H1 (cell line): ENCODE results near the gene CACNA1F. TPM values are rescaled to one million over a fixed set of nuclear protein-coding genes. Genes with fewer than 3 reads are reported as not detected.

Experiments used
- CEBPB ChIP-seq: IDR thresholded peaks from 2 replicates; pipeline ENCODE4 v1.6.1; 2012; ENCODE audit warnings: low read depth, low read length
- CHD1 ChIP-seq: IDR thresholded peaks from 2 replicates; pipeline ENCODE4 v1.6.1; 2012; ENCODE audit warnings: low read depth, low read length, improper control_type of control experiment
- CHD7 ChIP-seq: fragments of 300-600 bp; sonication (generic); IDR thresholded peaks from 2 replicates; pipeline ENCODE4 v1.7.1; 2012; ENCODE audit warnings: low read length, moderate library complexity, mild to moderate bottlenecking, inconsistent platforms; ENCODE audit not compliant: insufficient replicate concordance
- KDM4A ChIP-seq: IDR thresholded peaks from one replicate; pipeline ENCODE4 v1.7.1; 2012; ENCODE audit warnings: low read depth, mild to moderate bottlenecking, moderate library complexity, low read length, inconsistent platforms; ENCODE audit not compliant: severe bottlenecking
- KDM5A ChIP-seq: fragments of 200-600 bp; IDR thresholded peaks from 2 replicates; pipeline ENCODE4 v1.7.1; 2012; ENCODE audit warnings: mild to moderate bottlenecking, low read length, inconsistent platforms, mixed read lengths
- POU5F1 ChIP-seq: IDR thresholded peaks from 2 replicates; pipeline ENCODE4 v1.6.1; 2011; ENCODE audit warnings: low read depth, mild to moderate bottlenecking, low read length, moderate library complexity
- SP2 ChIP-seq: IDR thresholded peaks from 2 replicates; pipeline ENCODE4 v1.6.1; 2012; ENCODE audit warnings: mild to moderate bottlenecking, low read length, inconsistent platforms
- SUZ12 ChIP-seq: fragments of 200-600 bp; sonication (generic); IDR thresholded peaks from 2 replicates; pipeline ENCODE4 v1.6.1; 2012; ENCODE audit warnings: mild to moderate bottlenecking, inconsistent platforms, low read length, moderate library complexity, mixed read lengths
- TEAD4 ChIP-seq: IDR thresholded peaks from 2 replicates; pipeline ENCODE4 v1.6.1; 2012; ENCODE audit warnings: low read depth, low read length, inconsistent platforms, mixed read lengths
- polyA plus RNA-seq, 7 experiments: library from polyadenylated mRNA; depleted of rRNA in 3 of 7; stranded (reverse) in 5 of 7; unstranded in 2 of 7; fragments of >200 nt in 5 of 7; fragments of 200-250 nt in 2 of 7; gene quantifications; 1 replicate in 5 of 7; 2 replicates in 1 of 7; 4 replicates in 1 of 7; pipeline versions ENCODE4 v1.2.1 to v1.2.3, GENCODE V29; 2011 to 2013; ENCODE audit warnings: missing spikeins in 2 of 7, mixed read lengths in 2 of 7
- total RNA-seq: library from RNA; stranded (reverse); fragmentation: NEBNext Ultra II Directional; extraction: Animal tissue kit (Norgen Biotek cat#: 25700); gene quantifications from 2 replicates; pipeline ENCODE4 v1.2.1, GENCODE V29; 2021
- TF ChIP-seq, protein P1 (sequence below): IDR thresholded peaks from 2 replicates; pipeline ENCODE4 v1.6.1; 2012; ENCODE audit warnings: inconsistent platforms

The CACNA1F gene
- total and polyA plus RNA-seq, 2 of the 8 experiments (the other 6 are each of a cell fraction or from before 2014, with no cell fraction given), result 0.59 to 0.84 TPM

- TF ChIP-seq CHD7 (no peak), SUZ12 (no peak), TEAD4 (no peak), SP2 (no peak), KDM4A (no peak), POU5F1 (no peak), CEBPB (no peak), CHD1 (no peak), KDM5A (no peak)
- TF ChIP-seq, protein P1, sequence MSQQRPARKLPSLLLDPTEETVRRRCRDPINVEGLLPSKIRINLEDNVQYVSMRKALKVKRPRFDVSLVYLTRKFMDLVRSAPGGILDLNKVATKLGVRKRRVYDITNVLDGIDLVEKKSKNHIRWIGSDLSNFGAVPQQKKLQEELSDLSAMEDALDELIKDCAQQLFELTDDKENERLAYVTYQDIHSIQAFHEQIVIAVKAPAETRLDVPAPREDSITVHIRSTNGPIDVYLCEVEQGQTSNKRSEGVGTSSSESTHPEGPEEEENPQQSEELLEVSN, result no peak
These were observed 25.0 kb upstream of the CACNA1F start (continued) for GRCh38 chrX:49257846-49258748.
